GM10266 (cell line): Measurements from ENCODE around the gene ANKRD23.
"Not testable (repeated sequence)": the region's sequence is repeated elsewhere in the genome, so short reads cannot be mapped to it uniquely, and the experiment has no call there.

ENCODE experiments used
- DNase-seq: peaks from one replicate; pipeline ENCODE4 v3.0.0; 2012; ENCODE audit errors: extremely low spot score
- TF ChIP-seq, protein P1 (sequence below): IDR thresholded peaks from 2 replicates; pipeline ENCODE4 v1.5.1; 2012; ENCODE audit warnings: mild to moderate bottlenecking, low read depth; ENCODE audit not compliant: control insufficient read depth, insufficient read depth; ENCODE audit errors: missing control alignments

ANKRD23 gene

DNA sequence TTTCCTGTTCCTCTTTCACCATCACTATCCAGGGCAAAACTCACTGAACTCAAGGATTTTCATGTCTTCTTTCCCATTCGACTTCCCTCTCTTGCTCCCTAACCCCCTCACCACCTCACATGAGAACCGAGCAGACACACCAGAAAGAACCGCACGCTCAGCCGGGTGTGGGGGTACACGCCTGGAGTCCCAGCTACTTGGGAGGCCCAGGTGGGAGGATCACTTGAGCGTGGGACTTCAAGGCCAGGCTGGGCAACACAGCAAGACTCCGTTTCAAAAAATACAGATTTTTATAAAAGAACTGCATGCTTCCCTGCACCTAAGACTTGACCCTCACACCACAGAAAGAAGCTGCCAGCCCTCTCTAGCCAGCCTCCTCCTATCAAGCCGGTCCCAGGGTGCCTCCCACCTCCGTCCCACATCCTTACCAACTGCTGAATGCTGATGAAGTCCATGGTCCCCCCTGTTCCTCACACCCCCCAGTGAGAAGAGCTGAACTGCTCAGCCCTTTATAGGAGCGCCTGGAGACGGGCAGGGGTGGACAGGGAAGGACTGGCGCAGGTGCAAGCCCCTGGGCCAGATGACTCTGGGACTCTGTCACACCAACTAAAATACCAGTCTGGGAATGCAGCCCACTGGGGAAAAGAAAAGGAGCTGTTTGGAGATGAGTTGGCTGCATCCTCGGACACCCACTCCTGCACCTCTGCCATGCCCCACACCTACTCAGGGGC, at the start of gene ANKRD23:
ANKRD23 (minus strand) TSS at position 484 of the 731 bp plus-strand sequence; CDS start at position 455, 29 bp downstream.
- TF ChIP-seq, protein P1, sequence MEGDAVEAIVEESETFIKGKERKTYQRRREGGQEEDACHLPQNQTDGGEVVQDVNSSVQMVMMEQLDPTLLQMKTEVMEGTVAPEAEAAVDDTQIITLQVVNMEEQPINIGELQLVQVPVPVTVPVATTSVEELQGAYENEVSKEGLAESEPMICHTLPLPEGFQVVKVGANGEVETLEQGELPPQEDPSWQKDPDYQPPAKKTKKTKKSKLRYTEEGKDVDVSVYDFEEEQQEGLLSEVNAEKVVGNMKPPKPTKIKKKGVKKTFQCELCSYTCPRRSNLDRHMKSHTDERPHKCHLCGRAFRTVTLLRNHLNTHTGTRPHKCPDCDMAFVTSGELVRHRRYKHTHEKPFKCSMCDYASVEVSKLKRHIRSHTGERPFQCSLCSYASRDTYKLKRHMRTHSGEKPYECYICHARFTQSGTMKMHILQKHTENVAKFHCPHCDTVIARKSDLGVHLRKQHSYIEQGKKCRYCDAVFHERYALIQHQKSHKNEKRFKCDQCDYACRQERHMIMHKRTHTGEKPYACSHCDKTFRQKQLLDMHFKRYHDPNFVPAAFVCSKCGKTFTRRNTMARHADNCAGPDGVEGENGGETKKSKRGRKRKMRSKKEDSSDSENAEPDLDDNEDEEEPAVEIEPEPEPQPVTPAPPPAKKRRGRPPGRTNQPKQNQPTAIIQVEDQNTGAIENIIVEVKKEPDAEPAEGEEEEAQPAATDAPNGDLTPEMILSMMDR = no peak
- DNase-seq = no peak

DNA sequence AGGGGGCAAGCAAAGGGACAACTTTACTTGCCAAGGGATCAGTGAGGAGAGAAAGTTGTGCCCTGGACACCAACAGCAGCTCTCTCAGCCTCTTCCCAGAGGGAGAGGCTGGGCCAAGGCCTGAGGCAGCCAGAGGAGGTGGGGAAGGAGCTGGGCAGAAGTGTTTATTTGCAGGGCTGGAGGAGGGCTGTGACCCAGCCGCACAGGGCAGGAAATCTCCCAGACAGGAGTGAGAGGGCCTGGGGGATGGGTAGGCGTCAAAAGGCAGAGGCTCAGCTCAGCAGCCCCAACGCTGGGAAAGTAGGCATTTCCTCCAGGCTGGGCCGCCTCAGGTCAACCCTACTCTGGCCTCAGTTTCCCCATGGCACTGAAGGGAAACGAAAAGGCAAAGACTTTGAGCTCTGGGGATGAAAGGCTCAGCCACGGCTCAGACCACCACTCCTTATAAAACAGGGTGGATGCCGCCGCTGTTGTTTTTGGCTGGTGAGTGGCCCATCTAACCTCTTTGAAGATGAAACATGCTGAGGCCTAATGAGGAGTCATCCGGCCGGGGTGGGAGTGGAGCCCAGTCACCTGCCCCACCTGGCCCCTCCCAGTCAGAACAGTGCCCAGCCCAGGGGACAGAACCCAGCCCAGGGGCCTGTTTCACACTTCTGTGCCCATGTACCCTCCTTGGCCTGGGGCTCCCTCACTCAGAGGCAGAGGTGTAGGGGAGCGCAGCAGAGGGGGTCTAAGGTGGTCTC, 47.9 kb upstream of the ANKRD23 start:
- DNase-seq = no peak
- TF ChIP-seq, protein P1 = no peak

DNA sequence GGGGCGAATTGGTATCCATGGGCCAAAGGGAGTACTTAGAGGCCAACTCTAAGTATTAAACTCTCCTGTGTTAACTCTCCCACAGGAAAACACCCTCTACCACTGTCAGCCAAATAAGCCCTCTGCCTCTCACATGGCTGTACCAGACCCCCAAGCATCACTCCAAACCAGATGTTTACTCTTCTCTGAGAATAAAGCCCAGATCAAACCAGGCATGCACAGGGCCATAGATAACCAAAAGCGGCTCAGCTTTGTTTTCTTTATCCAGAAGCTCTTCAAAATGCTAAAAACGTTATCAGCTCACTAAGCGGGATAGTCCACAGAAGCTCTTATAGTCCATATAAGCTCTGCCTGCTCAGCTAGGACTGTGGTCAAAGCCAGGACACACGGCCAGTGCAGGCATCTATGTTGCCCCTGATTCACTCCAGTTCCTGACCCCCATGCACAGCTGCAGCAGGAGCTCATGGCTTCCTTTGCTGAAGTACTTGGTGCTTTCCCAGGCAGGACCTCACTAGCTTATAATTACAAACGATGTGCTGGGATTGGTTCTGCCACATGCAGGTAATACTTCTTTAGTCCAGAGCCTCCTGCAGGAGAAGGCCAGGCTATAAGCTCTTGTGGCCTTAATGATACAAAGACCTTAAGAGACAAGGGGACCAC, 47.0 kb upstream of the ANKRD23 start:
- no peak for DNase-seq
- TF ChIP-seq, protein P1 = no peak

DNA sequence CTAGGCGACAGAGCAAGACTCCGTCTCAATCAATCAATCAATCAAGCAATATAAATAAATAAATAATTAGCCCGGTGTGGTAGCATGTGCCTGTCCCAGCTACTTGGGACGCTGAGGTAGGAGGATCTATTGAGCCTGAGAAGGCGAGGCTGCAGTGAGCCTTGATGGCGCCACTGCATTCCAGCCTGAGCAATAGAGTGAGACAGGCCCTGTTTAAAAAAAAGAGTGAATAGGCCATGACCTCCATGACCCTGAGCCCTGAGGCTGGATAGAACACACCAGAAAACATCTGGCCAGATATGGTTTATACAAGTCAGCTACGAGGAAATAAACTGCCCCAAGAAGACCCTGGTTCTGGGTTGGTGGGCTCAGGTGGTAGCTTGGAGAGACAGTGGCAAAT, 46.4 kb upstream of the ANKRD23 start:
- no peak for DNase-seq
- TF ChIP-seq, protein P1 = no peak

DNA sequence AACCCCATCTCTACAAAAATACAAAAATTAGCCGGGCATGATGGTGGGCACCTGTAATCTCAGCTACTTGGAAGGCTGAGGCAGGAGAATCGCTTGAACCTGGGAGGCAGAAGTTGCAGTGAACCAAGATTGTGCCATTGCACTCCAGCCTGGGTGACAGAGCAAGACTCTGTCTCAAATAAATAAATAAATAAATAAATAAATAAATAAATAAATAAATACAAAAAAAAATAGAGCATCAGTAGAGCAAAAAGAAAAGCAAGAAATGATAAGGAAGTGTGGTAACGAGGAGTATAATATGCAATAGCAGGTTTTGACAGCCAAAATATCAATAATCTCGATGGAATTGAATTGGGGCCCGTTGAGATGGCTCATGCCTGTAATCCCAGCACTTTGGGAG, 45.7 kb upstream of the ANKRD23 start:
- not testable (repeated sequence) for DNase-seq

DNA sequence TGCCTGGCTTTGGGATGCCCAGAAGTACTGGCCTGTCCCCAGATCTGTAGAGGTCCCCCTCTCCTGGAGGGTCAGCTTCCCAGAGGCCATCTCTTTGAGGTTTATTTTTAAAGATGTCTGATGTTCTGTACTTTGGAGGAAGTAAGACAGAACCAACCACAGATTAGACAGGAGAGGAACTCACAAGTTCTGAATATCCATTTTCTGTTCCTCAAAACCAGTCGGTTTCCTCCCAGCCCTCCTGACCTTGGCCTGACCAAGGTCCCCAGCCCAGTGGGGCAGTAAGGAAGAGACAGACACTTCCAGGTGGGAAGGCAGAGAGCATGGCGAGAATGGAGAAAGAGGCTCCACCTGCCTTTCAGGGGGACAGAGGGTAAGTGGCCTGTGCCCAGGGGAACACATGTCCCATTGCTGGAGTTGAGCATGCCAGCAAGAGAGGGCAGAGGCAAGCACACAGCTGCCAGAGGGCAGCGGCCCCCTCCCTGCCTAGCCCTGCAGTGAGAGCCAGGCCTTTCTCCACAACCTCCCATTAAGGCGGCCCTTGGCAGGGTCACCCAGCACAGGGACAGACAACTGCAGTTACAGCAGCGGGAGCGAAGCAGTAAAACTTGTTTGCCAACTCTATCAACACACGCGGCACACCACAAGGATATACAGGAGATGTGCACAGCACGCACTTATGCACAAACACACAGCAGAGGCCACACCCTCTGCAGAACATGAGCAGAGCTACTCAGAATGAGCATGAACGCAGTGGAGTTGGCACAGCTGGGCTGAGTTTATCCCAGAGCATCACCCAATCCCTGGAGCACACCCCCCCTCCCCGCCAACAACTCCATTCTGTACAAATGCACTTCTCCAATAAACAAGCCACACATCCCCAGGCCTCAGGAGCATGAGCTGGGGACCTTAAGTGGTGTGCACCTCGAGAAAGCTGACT, 44.5 kb upstream of the ANKRD23 start:
- TF ChIP-seq, protein P1 = no peak
- no peak for DNase-seq

DNA sequence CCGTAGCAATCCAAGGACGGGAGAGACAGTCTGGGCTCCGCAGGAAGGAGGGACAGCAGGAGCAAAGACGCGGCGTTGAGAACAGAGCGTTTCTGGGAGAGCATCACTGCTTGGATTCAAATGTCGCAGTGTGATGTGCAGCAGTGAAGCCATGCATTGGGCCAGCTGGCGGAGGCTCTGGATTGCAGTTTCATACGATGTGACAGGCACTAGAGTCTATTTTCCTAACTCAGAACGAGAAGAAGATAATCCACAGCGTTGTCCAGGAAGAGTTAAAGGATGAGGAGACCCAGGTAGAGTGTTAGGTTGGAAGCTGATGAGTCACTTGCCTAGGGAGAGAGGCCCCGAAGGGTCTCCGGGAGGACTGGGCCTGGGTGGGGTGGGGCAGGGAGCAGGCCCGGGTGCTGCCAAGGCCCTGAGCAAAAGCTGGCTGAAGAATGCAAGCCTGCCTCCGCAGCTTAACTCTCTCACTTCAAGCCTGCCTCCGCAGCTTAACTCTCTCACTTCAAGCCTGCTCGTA, 43.7 kb upstream of the ANKRD23 start:
- no peak for DNase-seq
- TF ChIP-seq, protein P1 = no peak
